Kidney (tissue), 14 donors: ENCODE measurements around the gene ALDH3A1. TPM values are rescaled to one million over a fixed set of nuclear protein-coding genes. Genes with fewer than 3 reads are reported as not detected.

Source experiments
- DNase-seq, 5 donors: peaks; one replicate each; pipeline ENCODE4 v3.0.0-alpha.2; 2013 to 2020
- FAIRE-seq: peaks from 2 replicates; lab custom pipeline; 2012; peaks lifted over from hg19 to GRCh38; lab: Jason Lieb, UNC
- H3K27ac ChIP-seq, 2 donors: one replicate each; pipeline ENCODE4 v1.7.0; 2013; ENCODE audit warnings: low read depth in 2 of 2, low read length in 2 of 2, inconsistent platforms in 1 of 2
- H3K27me3 ChIP-seq: one replicate; pipeline ENCODE4 v1.7.1; 2013; ENCODE audit warnings: low read length, inconsistent platforms; ENCODE audit not compliant: control insufficient read depth, insufficient read depth
- H3K36me3 ChIP-seq, 3 donors: one replicate each; pipeline versions ENCODE4 v1.7.0 to v1.7.1; 2013; ENCODE audit warnings: low read length in 3 of 3, control low read depth in 1 of 3, inconsistent platforms in 1 of 3; ENCODE audit not compliant: insufficient read depth in 3 of 3, control insufficient read depth in 2 of 3
- H3K4me1 ChIP-seq, 3 donors: one replicate each; pipeline versions ENCODE4 v1.7.0 to v1.7.1; 2013; ENCODE audit warnings: low read length in 3 of 3, inconsistent platforms in 1 of 3, low read depth in 1 of 3; ENCODE audit not compliant: control insufficient read depth in 2 of 3, insufficient read depth in 2 of 3
- H3K4me3 ChIP-seq, 3 donors: one replicate each; pipeline versions ENCODE4 v1.7.0 to v1.8.1; 2013; ENCODE audit warnings: low read length in 3 of 3, control low read depth in 1 of 3, inconsistent platforms in 1 of 3
- H3K9ac ChIP-seq, 3 donors: one replicate each; pipeline versions ENCODE4 v1.7.0 to v1.7.1; 2013; ENCODE audit warnings: low read length in 3 of 3, control low read depth in 1 of 3, inconsistent platforms in 1 of 3
- H3K9me3 ChIP-seq, 3 donors: one replicate each; pipeline versions ENCODE4 v1.7.0 to v1.7.1; 2013; ENCODE audit warnings: low read length in 3 of 3, control low read depth in 1 of 3, inconsistent platforms in 1 of 3; ENCODE audit not compliant: control insufficient read depth in 2 of 3, insufficient read depth in 1 of 3
- intact Hi-C: fragments of 100-400 bp; cut with DNase I; formaldehyde crosslinking; loops from one replicate; pipeline ENCODE4 v1.11.1; 2022
- polyA plus RNA-seq: library from polyadenylated mRNA; stranded (reverse); fragments of 350-450 nt; fragmentation: Illumina TruSeq; extraction: RNeasy Lipid Tissue Mini Kit (QIAGEN cat#74804); gene quantifications from one replicate; pipeline ENCODE4 v1.2.3, GENCODE V29; 2014; ENCODE audit warnings: low read depth, low replicate concordance; ENCODE audit not compliant: insufficient read depth
- total RNA-seq: library from RNA; stranded (reverse); fragmentation: NEBNext Ultra II Directional; extraction: Animal tissue kit (Norgen Biotek cat#: 25700); gene quantifications from one replicate; pipeline ENCODE4 v1.2.1, GENCODE V29; 2021
- TF ChIP-seq, protein P1 (sequence below): IDR thresholded peaks from 3 replicates; pipeline ENCODE4 v1.5.1; 2012; ENCODE audit warnings: mild to moderate bottlenecking, moderate library complexity, borderline replicate concordance; ENCODE audit not compliant: insufficient read depth; ENCODE audit errors: extremely low read depth
- donor health status: control.
- donor health status: control.
- donor health status: control.
- donor health status: control.
- donor health status: control.
- donor health status: DM: yes; HTN: yes; CAD: no.
- donor health status: Normal renal cell carcinoma (clear cell type).

The ALDH3A1 gene
- total and polyA plus RNA-seq, 2 donors from 2014 or later, result 0.75 to 1.4 TPM

GRCh38 chr17:19716108-19717030 is 31.7 kb downstream of the ALDH3A1 start, which contains the start of gene SLC47A2:
SLC47A2 (minus strand) TSS chr17:19716584; CDS start chr17:19716555, 29 bp downstream.
- TF ChIP-seq, protein P1, sequence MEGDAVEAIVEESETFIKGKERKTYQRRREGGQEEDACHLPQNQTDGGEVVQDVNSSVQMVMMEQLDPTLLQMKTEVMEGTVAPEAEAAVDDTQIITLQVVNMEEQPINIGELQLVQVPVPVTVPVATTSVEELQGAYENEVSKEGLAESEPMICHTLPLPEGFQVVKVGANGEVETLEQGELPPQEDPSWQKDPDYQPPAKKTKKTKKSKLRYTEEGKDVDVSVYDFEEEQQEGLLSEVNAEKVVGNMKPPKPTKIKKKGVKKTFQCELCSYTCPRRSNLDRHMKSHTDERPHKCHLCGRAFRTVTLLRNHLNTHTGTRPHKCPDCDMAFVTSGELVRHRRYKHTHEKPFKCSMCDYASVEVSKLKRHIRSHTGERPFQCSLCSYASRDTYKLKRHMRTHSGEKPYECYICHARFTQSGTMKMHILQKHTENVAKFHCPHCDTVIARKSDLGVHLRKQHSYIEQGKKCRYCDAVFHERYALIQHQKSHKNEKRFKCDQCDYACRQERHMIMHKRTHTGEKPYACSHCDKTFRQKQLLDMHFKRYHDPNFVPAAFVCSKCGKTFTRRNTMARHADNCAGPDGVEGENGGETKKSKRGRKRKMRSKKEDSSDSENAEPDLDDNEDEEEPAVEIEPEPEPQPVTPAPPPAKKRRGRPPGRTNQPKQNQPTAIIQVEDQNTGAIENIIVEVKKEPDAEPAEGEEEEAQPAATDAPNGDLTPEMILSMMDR, result no peak
- Histone ChIP-seq H3K9ac (peak within 1 kb of the TSS in 1 of 3 donors; percentile 58), H3K27me3 (no peaks in the 10 kb centered on the region), H3K9me3 (no peaks in the 10 kb centered on the region), H3K27ac (peak within 1 kb of the TSS; percentile 80), H3K4me3 (peak within 1 kb of the TSS in 2 of 3 donors; percentile 56 to 60), H3K4me1 (peaks cover 0 to 43% (median 26%) of the 10 kb centered on the region in 3 donors), H3K36me3 (no peaks in the 10 kb centered on the region)
- intact Hi-C loops, result no loop called here
- no peak for FAIRE-seq
- DNase-seq, result peak; percentile 63 to 84 (median 69)

DNA sequence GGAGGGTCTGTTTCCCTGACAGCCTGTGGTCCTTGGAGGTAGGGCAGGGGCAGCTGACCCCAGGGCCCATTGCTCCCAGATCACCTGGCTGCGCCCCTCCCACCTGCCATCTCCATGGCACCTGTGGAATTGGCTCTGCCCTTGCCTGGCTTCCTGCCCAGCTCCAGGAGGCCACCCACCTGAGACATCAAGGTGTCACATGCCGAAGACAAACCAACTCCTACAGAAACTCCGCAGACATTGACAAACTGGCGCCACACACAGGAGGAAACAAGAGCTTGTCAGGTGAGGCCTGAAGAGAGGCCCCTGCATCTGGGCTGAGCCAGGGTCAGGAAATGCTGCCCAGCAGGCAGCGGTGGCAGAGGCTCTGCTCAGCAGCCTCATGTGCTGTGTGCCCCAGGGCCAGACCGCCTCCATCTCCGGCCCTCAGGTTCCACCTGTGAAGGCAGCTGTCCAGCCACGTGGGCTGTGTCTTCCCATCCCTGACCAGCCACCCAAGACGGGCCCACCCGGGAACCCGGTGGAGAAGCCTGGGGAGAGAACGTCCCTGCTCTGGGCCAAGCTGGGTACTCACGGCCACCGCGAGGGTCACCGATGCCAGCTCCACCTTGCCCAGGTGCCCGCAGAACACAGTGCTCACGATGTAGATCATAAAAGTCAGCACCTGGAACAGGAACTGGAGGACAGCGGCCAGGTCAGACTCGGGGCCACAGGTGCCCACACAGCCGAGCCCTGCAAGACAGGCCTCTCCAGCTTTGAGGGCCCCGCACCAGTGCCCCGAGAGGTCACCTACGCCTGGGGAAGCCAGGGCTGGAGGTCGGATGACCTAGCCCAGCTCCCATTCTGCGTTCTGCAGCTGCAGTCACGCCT is 33.3 kb downstream of the ALDH3A1 start:
- intact Hi-C loops, result no loop called here
- TF ChIP-seq, protein P1, result no peak
- H3K9ac ChIP-seq, result peak overlapping the region in 1 of 3 donors; percentile 19
- no peaks in the 10 kb centered on the region for H3K36me3 ChIP-seq
- H3K27ac ChIP-seq, result peak overlapping the region; percentile 22 to 72
- FAIRE-seq, result no peak
- DNase-seq, result peak in 1 of 5 donors; percentile 56
- H3K4me3 ChIP-seq, result peak overlapping the region in 2 of 3 donors; percentile 50 to 51
- no peaks in the 10 kb centered on the region for H3K27me3 ChIP-seq
- H3K9me3 ChIP-seq, result no peaks in the 10 kb centered on the region
- peaks cover 0 to 28% (median 19%) of the 10 kb centered on the region in 3 donors for H3K4me1 ChIP-seq

- no peaks in the 10 kb centered on the region for H3K9me3 ChIP-seq
- H3K4me3 ChIP-seq, result peak overlapping the region in 2 of 3 donors; percentile 39 to 51
- TF ChIP-seq, protein P1, result no peak
- no peaks in the 10 kb centered on the region for H3K27me3 ChIP-seq
- H3K9ac ChIP-seq, result no peak overlapping the region
- no peak for DNase-seq
- H3K36me3 ChIP-seq, result no peaks in the 10 kb centered on the region
- intact Hi-C loops, result no loop called here
- peaks cover 0 to 21% (median 12%) of the 10 kb centered on the region in 3 donors for H3K4me1 ChIP-seq
- no peak overlapping the region for H3K27ac ChIP-seq
- FAIRE-seq, result no peak
These were observed 34.2 kb downstream of the ALDH3A1 start for GRCh38 chr17:19713901-19714361.
